ENCODE measurements around the gene VGLL2.

VGLL2 gene, protein sequence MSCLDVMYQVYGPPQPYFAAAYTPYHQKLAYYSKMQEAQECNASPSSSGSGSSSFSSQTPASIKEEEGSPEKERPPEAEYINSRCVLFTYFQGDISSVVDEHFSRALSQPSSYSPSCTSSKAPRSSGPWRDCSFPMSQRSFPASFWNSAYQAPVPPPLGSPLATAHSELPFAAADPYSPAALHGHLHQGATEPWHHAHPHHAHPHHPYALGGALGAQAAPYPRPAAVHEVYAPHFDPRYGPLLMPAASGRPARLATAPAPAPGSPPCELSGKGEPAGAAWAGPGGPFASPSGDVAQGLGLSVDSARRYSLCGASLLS

GRCh38 chr6:117265410-117266256 lies at the start of gene VGLL2:
VGLL2 (plus strand) TSS chr6:117265558; CDS start chr6:117265764, 206 bp downstream.
- H3K4me3 ChIP-seq (replicated peaks; ENCODE audit: low read depth, low read length): peak within 1 kb of the TSS; percentile 39
- DNase-seq (ENCODE audit: low read depth): peak; percentile 48
- TF ChIP-seq, protein P1, sequence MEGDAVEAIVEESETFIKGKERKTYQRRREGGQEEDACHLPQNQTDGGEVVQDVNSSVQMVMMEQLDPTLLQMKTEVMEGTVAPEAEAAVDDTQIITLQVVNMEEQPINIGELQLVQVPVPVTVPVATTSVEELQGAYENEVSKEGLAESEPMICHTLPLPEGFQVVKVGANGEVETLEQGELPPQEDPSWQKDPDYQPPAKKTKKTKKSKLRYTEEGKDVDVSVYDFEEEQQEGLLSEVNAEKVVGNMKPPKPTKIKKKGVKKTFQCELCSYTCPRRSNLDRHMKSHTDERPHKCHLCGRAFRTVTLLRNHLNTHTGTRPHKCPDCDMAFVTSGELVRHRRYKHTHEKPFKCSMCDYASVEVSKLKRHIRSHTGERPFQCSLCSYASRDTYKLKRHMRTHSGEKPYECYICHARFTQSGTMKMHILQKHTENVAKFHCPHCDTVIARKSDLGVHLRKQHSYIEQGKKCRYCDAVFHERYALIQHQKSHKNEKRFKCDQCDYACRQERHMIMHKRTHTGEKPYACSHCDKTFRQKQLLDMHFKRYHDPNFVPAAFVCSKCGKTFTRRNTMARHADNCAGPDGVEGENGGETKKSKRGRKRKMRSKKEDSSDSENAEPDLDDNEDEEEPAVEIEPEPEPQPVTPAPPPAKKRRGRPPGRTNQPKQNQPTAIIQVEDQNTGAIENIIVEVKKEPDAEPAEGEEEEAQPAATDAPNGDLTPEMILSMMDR (IDR thresholded peaks at IDR 0.05; ENCODE audit: low read length, missing control alignments): no peak

DNA sequence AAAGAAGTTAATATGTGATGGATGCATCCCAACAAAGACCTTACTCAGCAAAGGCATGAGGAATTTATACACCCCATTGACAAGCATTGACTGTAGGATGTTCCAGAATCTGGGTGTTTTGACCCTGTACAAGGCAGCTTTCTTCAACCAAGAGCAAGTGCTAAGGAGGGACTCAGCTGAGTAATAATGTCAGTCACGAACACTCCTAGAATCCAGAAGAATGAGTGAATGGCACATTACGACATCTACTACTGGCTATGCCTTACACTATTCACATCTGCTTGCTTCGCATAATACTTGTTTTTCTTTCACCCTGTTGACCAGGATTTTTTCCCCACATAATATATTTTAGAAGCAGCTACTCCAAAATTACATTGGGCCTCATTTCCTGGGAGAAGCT lies 42.5 kb upstream of the VGLL2 start:
- H3K4me3 ChIP-seq (replicated peaks; ENCODE audit: low read depth, low read length): no peak overlapping the region
- DNase-seq (ENCODE audit: low read depth): no peak
- TF ChIP-seq, protein P1 (IDR thresholded peaks at IDR 0.05; ENCODE audit: low read length, missing control alignments): no peak

DNA sequence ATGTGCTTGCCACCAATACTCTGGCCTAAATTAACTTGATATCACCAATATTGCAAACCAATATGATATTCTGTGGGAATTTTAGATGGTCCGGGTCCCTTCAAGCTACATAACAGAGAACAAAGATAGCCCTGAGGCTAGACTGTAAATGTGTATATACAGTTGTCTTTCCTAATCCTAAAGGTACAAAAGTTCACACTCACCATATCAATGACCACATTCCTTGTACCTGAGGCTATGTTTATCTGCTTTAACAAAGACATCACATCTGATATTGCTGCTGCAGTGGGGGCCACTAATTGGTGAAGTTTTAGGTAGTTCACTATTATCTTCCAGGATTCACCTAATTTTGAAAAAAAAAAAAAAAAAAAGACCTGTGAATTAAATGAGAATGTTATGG lies 38.6 kb upstream of the VGLL2 start:
- no peak for DNase-seq (ENCODE audit: low read depth)
- TF ChIP-seq, protein P1 (IDR thresholded peaks at IDR 0.05; ENCODE audit: low read length, missing control alignments): no peak
- no peak overlapping the region for H3K4me3 ChIP-seq (replicated peaks; ENCODE audit: low read depth, low read length)

DNA sequence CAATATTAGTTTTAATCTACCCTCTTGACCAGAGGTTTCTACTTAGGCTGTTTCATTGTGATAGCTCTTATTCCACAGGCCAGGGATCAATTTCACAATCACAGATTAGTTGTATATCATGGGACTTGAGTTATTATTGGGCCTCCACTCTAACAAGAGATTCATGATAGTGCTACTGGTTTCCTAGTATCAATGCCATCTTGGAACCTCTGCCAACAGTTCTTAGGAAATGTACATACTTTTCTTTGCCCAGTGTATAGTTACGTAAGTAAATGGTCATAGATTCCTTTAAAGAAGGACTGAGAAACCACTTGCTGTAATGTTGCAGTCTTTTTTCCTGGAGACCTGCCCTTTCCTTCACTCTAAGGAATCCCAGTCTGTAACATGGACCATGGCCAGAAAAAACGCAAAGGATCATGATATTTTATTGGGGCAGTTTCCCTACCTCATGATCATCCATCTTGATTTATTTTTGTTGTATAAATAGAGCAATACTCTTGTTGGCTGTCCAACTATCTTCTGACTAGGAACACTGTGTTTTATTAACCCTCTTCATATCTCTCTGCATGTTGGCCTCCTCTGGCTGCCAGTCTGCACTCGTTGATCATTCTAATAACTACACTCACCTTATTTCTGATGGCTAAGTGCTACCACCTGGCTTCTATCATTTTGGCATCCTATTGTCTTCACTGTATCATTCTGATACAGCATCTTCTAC lies 38.0 kb upstream of the VGLL2 start:
- DNase-seq (ENCODE audit: low read depth): no peak
- TF ChIP-seq, protein P1 (IDR thresholded peaks at IDR 0.05; ENCODE audit: low read length, missing control alignments): no peak
- H3K4me3 ChIP-seq (replicated peaks; ENCODE audit: low read depth, low read length): no peak overlapping the region

DNA sequence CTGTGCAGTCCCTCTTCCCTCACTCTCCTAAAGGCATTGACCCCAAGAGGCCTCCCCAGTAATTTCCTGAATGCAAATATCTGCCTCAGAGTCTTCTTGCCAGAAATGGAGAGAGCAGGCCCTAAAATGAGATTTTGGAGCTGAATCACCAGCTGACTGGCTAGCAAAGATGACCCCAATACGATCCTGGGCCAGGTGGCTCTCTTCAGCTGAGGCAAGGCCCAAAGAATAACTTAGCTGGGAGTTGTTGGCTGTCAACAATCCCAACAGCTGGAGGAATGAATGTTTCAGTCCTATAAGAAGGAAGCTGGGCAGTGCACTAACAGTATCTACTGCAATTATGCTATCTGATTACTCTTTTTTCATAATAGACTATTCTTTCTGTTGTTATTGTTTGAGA lies 37.2 kb upstream of the VGLL2 start:
- TF ChIP-seq, protein P1 (IDR thresholded peaks at IDR 0.05; ENCODE audit: low read length, missing control alignments): no peak

DNA sequence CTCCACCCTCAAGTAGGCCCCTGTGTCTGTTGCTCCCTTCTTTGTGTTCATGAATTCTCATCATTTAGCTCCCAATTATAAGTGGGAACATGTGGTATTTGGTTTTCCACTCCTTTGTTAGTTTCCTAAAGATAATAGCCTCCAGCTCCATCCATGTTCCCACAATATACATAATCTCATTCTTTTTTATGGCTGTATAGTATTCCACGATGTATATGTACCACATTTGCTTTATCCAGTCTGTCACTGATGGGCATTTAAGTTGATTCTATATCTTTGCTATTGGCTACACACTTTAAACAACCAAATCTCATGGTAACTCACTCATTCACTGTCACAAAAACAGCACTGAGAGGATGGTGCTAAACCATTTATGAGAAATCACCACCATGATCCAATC lies 35.5 kb upstream of the VGLL2 start:
- TF ChIP-seq, protein P1 (IDR thresholded peaks at IDR 0.05; ENCODE audit: low read length, missing control alignments): no peak
- DNase-seq (ENCODE audit: low read depth): no peak
- no peak overlapping the region for H3K4me3 ChIP-seq (replicated peaks; ENCODE audit: low read depth, low read length)

More for the DNA sequence above, 37.2 kb upstream of the VGLL2 start:
- H3K4me3 ChIP-seq (replicated peaks; ENCODE audit: low read depth, low read length): no peak overlapping the region
- no peak for DNase-seq (ENCODE audit: low read depth)
